NT2/D1 (cell line): ENCODE results near the gene ATXN1.

ENCODE experiments used
- DNase-seq: peaks from one replicate; pipeline ENCODE4 v3.0.0-alpha.2; 2011; ENCODE audit warnings: low read depth, low spot score
- H3K27me3 ChIP-seq: 2 replicates; pipeline ENCODE4 v1.6.0; 2011; ENCODE audit warnings: mild to moderate bottlenecking; ENCODE audit not compliant: insufficient read length, insufficient read depth
- H3K36me3 ChIP-seq: 2 replicates; pipeline ENCODE4 v1.6.1; 2011; ENCODE audit warnings: mild to moderate bottlenecking, low read length, mixed read lengths; ENCODE audit not compliant: insufficient read depth, insufficient read length
- H3K4me1 ChIP-seq: 2 replicates; pipeline ENCODE4 v1.5.1; 2011; ENCODE audit not compliant: insufficient read depth, insufficient read length
- H3K4me3 ChIP-seq: 2 replicates; pipeline ENCODE4 v1.5.1; 2011; ENCODE audit warnings: low read depth; ENCODE audit not compliant: insufficient read length
- H3K9ac ChIP-seq: 2 replicates; pipeline ENCODE4 v1.6.0; 2011; ENCODE audit warnings: low read depth; ENCODE audit not compliant: insufficient read length
- H3K9me3 ChIP-seq: 2 replicates; pipeline ENCODE4 v1.5.1; 2011; ENCODE audit warnings: mild to moderate bottlenecking, low read length; ENCODE audit not compliant: insufficient read depth
- SUZ12 ChIP-seq: IDR thresholded peaks from 2 replicates; pipeline ENCODE4 v1.6.1; 2011; ENCODE audit not compliant: insufficient read length, insufficient read depth; ENCODE audit errors: extremely low read depth
- YY1 ChIP-seq: IDR thresholded peaks from 2 replicates; pipeline ENCODE4 v1.6.1; 2011; ENCODE audit not compliant: insufficient read length, insufficient read depth
- ZNF274 ChIP-seq: IDR thresholded peaks from 2 replicates; pipeline ENCODE4 v1.6.1; 2011; ENCODE audit warnings: mild to moderate bottlenecking, low read depth, low read length

The ATXN1 gene

GRCh38 chr6:16626650-16627049 lies 134.6 kb downstream of the ATXN1 start:
- no peaks in the 10 kb centered on the region for H3K4me1 ChIP-seq
- no peaks in the 10 kb centered on the region for H3K36me3 ChIP-seq
- no peak for DNase-seq
- TF ChIP-seq ZNF274 (no peak), YY1 (no peak), SUZ12 (no peak)
- H3K9me3 ChIP-seq, result no peaks in the 10 kb centered on the region
- no peak overlapping the region for H3K9ac ChIP-seq
- H3K4me3 ChIP-seq, result no peak overlapping the region
- H3K27me3 ChIP-seq, result no peaks in the 10 kb centered on the region

- TF ChIP-seq SUZ12 (no peak), YY1 (no peak), ZNF274 (no peak)
- DNase-seq, result no peak
- Histone ChIP-seq H3K9me3 (no peaks in the 10 kb centered on the region), H3K4me1 (no peaks in the 10 kb centered on the region), H3K9ac (no peak overlapping the region), H3K36me3 (no peaks in the 10 kb centered on the region), H3K4me3 (no peak overlapping the region), H3K27me3 (no peaks in the 10 kb centered on the region)
Measured at GRCh38 chr6:16625291-16626265, 135.7 kb downstream of the ATXN1 start.

- Histone ChIP-seq H3K27me3 (no peaks in the 10 kb centered on the region), H3K4me1 (no peaks in the 10 kb centered on the region), H3K4me3 (no peak overlapping the region), H3K9me3 (no peaks in the 10 kb centered on the region), H3K9ac (no peak overlapping the region), H3K36me3 (no peaks in the 10 kb centered on the region)
- DNase-seq, result no peak
- TF ChIP-seq ZNF274 (no peak), YY1 (no peak), SUZ12 (no peak)
Measured at GRCh38 chr6:16624636-16625290, 136.5 kb downstream of the ATXN1 start.

DNA sequence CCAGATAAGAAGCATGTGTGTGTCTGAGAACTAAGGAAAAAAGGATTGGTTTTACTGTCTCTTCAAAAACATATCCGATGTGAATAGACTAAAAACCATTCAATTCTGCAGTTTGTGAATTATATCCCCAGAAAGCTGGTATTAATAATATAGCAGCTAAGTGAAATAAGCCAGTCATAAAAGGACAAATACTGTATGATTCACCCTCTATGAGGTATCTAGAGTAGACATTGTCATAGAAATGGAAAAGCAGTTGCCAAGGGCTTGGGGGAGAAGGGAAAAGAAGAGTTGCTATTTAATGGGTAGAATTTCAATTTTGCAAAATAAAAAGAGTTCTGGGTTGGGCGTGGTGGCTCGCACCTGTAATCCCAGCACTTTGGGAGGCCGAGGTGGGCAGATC lies 137.5 kb downstream of the ATXN1 start:
- Histone ChIP-seq H3K4me1 (no peaks in the 10 kb centered on the region), H3K4me3 (no peak overlapping the region), H3K9ac (no peak overlapping the region), H3K36me3 (no peaks in the 10 kb centered on the region), H3K9me3 (no peaks in the 10 kb centered on the region), H3K27me3 (no peaks in the 10 kb centered on the region)
- TF ChIP-seq SUZ12 (no peak), ZNF274 (no peak), YY1 (no peak)
- no peak for DNase-seq

DNA sequence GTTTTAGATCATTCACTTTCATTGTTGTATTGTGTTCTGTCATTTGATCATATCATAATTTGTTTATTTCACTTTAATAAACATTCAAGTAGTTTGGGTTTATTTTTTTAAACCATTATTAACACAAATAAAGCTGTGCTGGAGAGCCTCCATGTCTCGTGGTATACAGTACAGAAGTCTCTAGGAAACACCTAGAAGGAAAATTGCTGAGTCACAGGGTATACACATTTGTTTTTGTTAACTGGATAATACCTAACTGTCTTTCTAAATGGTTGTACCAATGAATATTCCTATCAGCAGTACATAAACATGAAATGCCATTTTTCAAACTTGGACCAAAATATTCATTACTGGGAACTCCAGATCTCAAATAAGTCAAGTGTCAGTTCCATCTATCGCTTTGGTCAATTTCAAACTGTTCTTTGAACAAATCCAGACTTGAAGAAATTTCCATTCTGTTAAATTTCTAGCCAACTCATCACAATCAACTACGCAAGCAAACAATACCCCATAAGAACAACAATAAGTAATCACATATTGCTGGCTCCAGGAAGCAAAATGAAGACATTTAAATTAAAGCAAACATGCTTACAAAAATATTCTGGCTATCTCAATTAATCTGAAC lies 138.1 kb downstream of the ATXN1 start:
- no peaks in the 10 kb centered on the region for H3K36me3 ChIP-seq
- no peaks in the 10 kb centered on the region for H3K27me3 ChIP-seq
- H3K4me3 ChIP-seq, result no peak overlapping the region
- H3K4me1 ChIP-seq, result no peaks in the 10 kb centered on the region
- no peak for DNase-seq
- H3K9ac ChIP-seq, result no peak overlapping the region
- TF ChIP-seq SUZ12 (no peak), ZNF274 (no peak), YY1 (no peak)
- no peaks in the 10 kb centered on the region for H3K9me3 ChIP-seq

- Histone ChIP-seq H3K36me3 (no peaks in the 10 kb centered on the region), H3K9me3 (no peaks in the 10 kb centered on the region), H3K4me3 (no peak overlapping the region), H3K4me1 (no peaks in the 10 kb centered on the region), H3K27me3 (no peaks in the 10 kb centered on the region), H3K9ac (no peak overlapping the region)
- no peak for DNase-seq
- TF ChIP-seq SUZ12 (no peak), YY1 (no peak), ZNF274 (no peak)
Measured at GRCh38 chr6:16622193-16622592, 139.1 kb downstream of the ATXN1 start.

DNA sequence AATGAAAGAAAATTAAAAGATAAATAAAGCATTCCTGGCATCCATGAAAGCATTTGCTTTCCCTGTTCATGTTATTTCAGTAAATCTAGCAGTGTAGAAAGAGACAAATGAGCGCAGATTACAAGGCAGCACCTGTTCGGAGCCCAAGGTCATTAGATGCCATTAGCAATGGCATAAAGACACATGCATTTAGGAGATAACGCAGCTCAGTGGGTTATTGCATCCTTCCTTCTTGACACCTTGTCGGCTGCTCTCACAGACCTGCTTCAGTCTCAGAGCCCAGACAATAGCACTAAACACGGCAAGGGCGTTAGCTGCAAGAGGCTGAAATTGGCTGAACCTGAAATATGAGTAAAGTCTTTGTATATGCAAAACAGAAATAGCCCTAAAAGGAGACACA lies 140.3 kb downstream of the ATXN1 start:
- H3K9me3 ChIP-seq, result no peaks in the 10 kb centered on the region
- no peak for DNase-seq
- no peaks in the 10 kb centered on the region for H3K27me3 ChIP-seq

More for the DNA sequence above, 140.3 kb downstream of the ATXN1 start:
- no peak overlapping the region for H3K4me3 ChIP-seq
- no peak overlapping the region for H3K9ac ChIP-seq
- TF ChIP-seq SUZ12 (no peak), ZNF274 (no peak), YY1 (no peak)
- H3K36me3 ChIP-seq, result no peaks in the 10 kb centered on the region
- H3K4me1 ChIP-seq, result no peaks in the 10 kb centered on the region
